Upper lobe of left lung (tissue), 6 donors: ENCODE measurements around the gene SYT12. TPM values are rescaled to one million over a fixed set of nuclear protein-coding genes. Genes with fewer than 3 reads are reported as not detected.

ENCODE experiments used
- ATAC-seq, 2 donors: fragments of 200-7000 bp; cut with Tn5 transposase; one replicate each; pipeline ENCODE4 v1.9.1; 2022; ENCODE audit warnings: mild to moderate bottlenecking in 2 of 2, moderate library complexity in 2 of 2; ENCODE audit not compliant: low FRiP score in 2 of 2
- DNase-seq, 2 donors: peaks; one replicate each; pipeline ENCODE4 v3.0.0-alpha.2; 2019 to 2020
- H3K27ac ChIP-seq, 4 donors: fragments of 200-600 bp; sonication (generic); one replicate each; pipeline ENCODE4 v1.5.1; 2016 to 2019
- H3K27me3 ChIP-seq, 4 donors: fragments of 200-600 bp; sonication (generic); one replicate each; pipeline ENCODE4 v1.5.1; 2017 to 2019
- H3K36me3 ChIP-seq, 4 donors: fragments of 200-600 bp; sonication (generic); one replicate each; pipeline ENCODE4 v1.5.1; 2016 to 2019
- H3K4me1 ChIP-seq, 4 donors: fragments of 200-600 bp; sonication (generic); one replicate each; pipeline ENCODE4 v1.5.1; 2018 to 2019
- H3K4me3 ChIP-seq, 4 donors: fragments of 200-600 bp; sonication (generic); one replicate each; pipeline ENCODE4 v1.5.1; 2017 to 2019; ENCODE audit warnings: mild to moderate bottlenecking in 2 of 4, moderate library complexity in 1 of 4
- H3K9me3 ChIP-seq, 4 donors: fragments of 200-600 bp; sonication (generic); one replicate each; pipeline ENCODE4 v1.5.1; 2018 to 2019
- EP300 ChIP-seq, 4 donors: sonication (generic); formaldehyde crosslinking; IDR thresholded peaks; one replicate each; pipeline ENCODE4 v1.5.1; 2017; ENCODE audit warnings: antibody characterized with exemption in 4 of 4, control low read depth in 2 of 4
- POLR2A ChIP-seq, 4 donors: fragments of 450-650 bp; IDR thresholded peaks; one replicate each; pipeline ENCODE4 v1.5.1; 2016 to 2017; ENCODE audit warnings: antibody characterized with exemption in 4 of 4, mild to moderate bottlenecking in 2 of 4
- POLR2AphosphoS5 ChIP-seq, 2 donors: sonication (generic); formaldehyde crosslinking; IDR thresholded peaks; one replicate each; pipeline ENCODE4 v1.5.1; 2017; ENCODE audit warnings: antibody characterized with exemption in 2 of 2
- WGBS, 2 donors: methylation state at CpG; one replicate each; pipeline ENCODE4 v1.1.5; 2017 to 2018; 5-methylcytosine and 5-hydroxymethylcytosine counted together
- total RNA-seq, 6 donors: library from RNA; depleted of rRNA in 4 of 6; stranded (reverse); fragments of >200 nt in 4 of 6; gene quantifications; one replicate each; pipeline versions ENCODE4 v1.1.0 to v1.2.1, GENCODE V29; 2016 to 2021
- TF ChIP-seq, protein P1 (sequence below), 6 experiments: fragments of 450-650 bp in 4 of 6; fragments of 200-600 bp in 2 of 6; sonication (generic) in 2 of 6; IDR thresholded peaks; one replicate each; pipeline ENCODE4 v1.5.1; 2016 to 2019; ENCODE audit warnings: antibody characterized with exemption in 6 of 6
- donor health status: DM: no; HTN: no; CAD: no; lungs with moderate emphysema.
- donor health status: DM: no; HTN: yes; CAD: no; lungs with severe emphysema.

Gene SYT12
- total RNA-seq, 6 donors from 2014 or later: 0.14 to 0.24 (median 0.15) TPM; not detected in 3

DNA sequence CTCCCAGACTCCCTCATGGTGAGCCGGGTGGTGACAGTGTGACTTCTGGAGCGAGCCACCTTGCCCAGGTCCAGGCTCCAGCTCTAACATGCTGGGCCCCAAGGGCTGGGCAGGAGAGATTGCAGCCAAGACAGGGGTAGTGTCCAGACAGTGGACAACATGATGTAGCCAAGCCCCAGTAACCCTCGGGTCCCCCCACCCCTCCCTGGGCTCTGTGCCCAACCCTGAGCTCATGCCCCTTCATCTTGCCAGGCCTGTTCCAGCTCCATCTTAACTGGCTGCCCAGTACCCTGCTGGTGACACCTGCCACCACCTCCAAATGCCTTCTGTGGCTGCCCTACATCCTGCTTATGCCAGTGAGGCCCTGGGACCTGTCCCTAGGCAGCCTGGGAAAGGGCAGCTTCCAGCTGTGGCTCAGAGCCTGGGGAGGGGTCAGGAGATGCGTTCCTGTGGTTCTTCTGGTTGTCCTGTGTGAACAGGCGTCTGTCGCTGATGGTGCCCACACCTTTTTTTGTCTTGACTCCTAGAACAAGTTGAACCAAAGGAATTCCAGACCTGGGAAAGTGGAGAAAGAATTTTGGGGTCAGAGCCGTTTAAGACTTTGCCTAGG lies 12.5 kb upstream of the SYT12 start:
- peak in 1 of 2 donors; percentile 27 for DNase-seq
- ATAC-seq: no peak
- Histone ChIP-seq H3K27ac (no peak overlapping the region), H3K27me3 (no peaks in the 10 kb centered on the region), H3K4me3 (no peak overlapping the region), H3K36me3 (no peaks in the 10 kb centered on the region), H3K4me1 (no peaks in the 10 kb centered on the region), H3K9me3 (no peaks in the 10 kb centered on the region)
- WGBS, 2 donors: 79 to 84% methylated on average over 6 to 7 of the region's 7 CpGs
- TF ChIP-seq EP300 (IDR thresholded peaks at IDR 0.05): no peak
- no peak for TF ChIP-seq POLR2AphosphoS5 (IDR thresholded peaks at IDR 0.05)
- TF ChIP-seq, protein P1, sequence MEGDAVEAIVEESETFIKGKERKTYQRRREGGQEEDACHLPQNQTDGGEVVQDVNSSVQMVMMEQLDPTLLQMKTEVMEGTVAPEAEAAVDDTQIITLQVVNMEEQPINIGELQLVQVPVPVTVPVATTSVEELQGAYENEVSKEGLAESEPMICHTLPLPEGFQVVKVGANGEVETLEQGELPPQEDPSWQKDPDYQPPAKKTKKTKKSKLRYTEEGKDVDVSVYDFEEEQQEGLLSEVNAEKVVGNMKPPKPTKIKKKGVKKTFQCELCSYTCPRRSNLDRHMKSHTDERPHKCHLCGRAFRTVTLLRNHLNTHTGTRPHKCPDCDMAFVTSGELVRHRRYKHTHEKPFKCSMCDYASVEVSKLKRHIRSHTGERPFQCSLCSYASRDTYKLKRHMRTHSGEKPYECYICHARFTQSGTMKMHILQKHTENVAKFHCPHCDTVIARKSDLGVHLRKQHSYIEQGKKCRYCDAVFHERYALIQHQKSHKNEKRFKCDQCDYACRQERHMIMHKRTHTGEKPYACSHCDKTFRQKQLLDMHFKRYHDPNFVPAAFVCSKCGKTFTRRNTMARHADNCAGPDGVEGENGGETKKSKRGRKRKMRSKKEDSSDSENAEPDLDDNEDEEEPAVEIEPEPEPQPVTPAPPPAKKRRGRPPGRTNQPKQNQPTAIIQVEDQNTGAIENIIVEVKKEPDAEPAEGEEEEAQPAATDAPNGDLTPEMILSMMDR (IDR thresholded peaks at IDR 0.05): no peak
- TF ChIP-seq POLR2A (IDR thresholded peaks at IDR 0.05): no peak

DNA sequence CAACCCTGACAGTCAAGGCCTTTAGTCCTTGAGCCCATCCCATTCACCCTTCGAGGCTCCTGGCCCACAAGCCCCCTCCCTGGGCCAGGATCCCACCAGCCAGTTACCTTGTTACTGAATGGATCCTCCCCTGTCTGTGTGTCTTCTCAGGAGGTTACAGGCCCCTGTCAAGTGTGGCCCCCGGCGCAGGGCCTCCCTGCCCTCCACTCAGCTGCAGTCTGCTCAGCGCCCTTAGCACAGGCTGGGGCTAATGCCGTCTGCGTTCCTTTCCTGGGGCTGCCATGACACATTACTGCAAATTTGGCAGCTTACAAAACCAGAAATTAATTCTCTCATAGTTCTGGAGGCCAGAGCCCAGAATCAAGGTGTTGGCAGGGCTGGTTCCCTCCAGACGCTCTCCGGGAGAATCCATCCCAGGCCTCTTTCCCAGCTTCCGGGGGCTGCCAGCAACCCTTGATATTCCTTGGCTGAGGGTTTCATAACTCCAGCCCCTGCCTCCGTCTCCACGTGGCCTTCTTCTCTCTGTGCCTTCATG lies 9.4 kb upstream of the SYT12 start:
- no peak overlapping the region for H3K4me3 ChIP-seq
- H3K27me3 ChIP-seq: no peaks in the 10 kb centered on the region
- ATAC-seq: no peak
- no peak for TF ChIP-seq POLR2AphosphoS5 (IDR thresholded peaks at IDR 0.05)
- TF ChIP-seq, protein P1 (IDR thresholded peaks at IDR 0.05): no peak
- no peak for TF ChIP-seq POLR2A (IDR thresholded peaks at IDR 0.05)
- no peak for TF ChIP-seq EP300 (IDR thresholded peaks at IDR 0.05)
- WGBS, 2 donors: 88 to 94% methylated on average over 11 of the region's 11 CpGs
- no peaks in the 10 kb centered on the region for H3K4me1 ChIP-seq
- DNase-seq: peak in 1 of 2 donors; percentile 54
- no peaks in the 10 kb centered on the region for H3K36me3 ChIP-seq
- H3K9me3 ChIP-seq: no peaks in the 10 kb centered on the region
- no peak overlapping the region for H3K27ac ChIP-seq

DNA sequence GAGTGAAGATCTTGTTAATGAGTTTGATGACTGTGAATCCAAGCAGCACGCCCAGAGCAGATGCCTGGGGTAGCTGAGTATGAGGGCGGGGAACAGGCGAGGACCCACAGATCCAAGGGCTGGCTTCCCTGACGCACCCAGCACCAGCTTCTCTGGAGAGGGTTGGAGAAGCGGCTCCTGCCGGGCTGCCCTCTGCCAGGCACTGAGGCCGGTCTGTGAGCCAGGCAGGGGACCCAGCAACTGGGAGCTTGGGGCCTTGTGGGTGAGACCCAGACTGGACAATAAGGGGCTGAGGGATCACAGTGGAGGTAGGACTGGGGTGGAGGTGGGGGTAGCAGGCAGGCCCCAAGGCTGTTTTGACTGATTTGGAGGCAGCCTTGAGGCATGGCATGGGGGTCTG lies 8.6 kb upstream of the SYT12 start:
- H3K27ac ChIP-seq: no peak overlapping the region
- H3K4me1 ChIP-seq: no peaks in the 10 kb centered on the region
- no peaks in the 10 kb centered on the region for H3K27me3 ChIP-seq
- TF ChIP-seq, protein P1 (IDR thresholded peaks at IDR 0.05): no peak
- TF ChIP-seq POLR2A (IDR thresholded peaks at IDR 0.05) (no peak), EP300 (IDR thresholded peaks at IDR 0.05) (no peak), POLR2AphosphoS5 (IDR thresholded peaks at IDR 0.05) (no peak)
- WGBS, 2 donors: 97 to 100% methylated on average over 3 to 7 of the region's 7 CpGs
- H3K9me3 ChIP-seq: no peaks in the 10 kb centered on the region
- ATAC-seq (no peak), DNase-seq (peak in 1 of 2 donors; percentile 60)
- no peak overlapping the region for H3K4me3 ChIP-seq
- H3K36me3 ChIP-seq: no peaks in the 10 kb centered on the region

DNA sequence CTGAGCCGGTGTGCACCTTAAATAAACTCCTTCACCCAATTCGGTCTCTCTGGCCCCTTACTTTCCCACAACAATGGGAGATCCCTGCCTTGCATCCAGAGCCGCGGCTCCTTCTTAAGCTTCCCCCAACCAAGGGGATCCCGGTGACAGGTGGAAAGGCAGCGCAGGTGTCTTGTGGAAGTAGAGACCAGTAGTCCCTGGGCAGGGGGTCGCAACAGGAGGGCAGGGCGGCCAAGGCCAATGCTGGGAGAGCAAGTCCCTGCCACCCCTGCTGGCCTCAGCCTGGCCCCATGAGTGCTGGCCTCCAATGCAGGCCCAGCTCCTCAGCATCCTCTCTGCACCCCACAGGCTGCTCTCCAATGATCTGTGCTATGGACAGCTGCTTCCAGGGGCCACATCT lies 7.9 kb upstream of the SYT12 start:
- H3K4me3 ChIP-seq: no peak overlapping the region
- no peaks in the 10 kb centered on the region for H3K27me3 ChIP-seq
- ATAC-seq: no peak
- TF ChIP-seq EP300 (IDR thresholded peaks at IDR 0.05): no peak
- TF ChIP-seq POLR2AphosphoS5 (IDR thresholded peaks at IDR 0.05): no peak
- TF ChIP-seq, protein P1 (IDR thresholded peaks at IDR 0.05): no peak
- TF ChIP-seq POLR2A (IDR thresholded peaks at IDR 0.05): no peak
- H3K4me1 ChIP-seq: no peaks in the 10 kb centered on the region
- no peak overlapping the region for H3K27ac ChIP-seq
- H3K36me3 ChIP-seq: no peaks in the 10 kb centered on the region
- no peaks in the 10 kb centered on the region for H3K9me3 ChIP-seq
- 83 to 98% methylated on average over 7 to 8 of the region's 8 CpGs for WGBS, 2 donors
- DNase-seq: no peak

DNA sequence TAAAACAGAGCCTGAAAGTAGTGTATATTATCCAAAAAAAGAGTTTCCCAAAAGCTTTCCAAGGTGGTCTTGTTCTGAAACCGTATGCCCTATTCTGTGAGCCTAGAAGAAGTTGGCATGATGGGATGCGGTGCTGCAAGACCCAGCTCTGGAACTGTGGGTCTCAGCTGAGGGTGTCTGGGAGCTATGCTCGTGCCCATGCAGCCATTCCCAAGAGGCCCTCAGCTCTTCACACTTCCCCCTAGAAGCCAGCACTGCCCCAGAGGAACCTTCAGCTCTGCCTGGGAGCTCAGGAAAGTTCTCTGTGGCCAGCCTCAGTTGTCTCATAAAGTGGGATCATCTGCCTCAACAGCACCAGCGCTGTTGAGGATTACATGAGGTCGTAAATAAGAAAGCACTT lies 6.4 kb upstream of the SYT12 start:
- Histone ChIP-seq H3K27ac (no peak overlapping the region), H3K4me1 (no peaks in the 10 kb centered on the region), H3K4me3 (no peak overlapping the region), H3K27me3 (no peaks in the 10 kb centered on the region), H3K9me3 (no peaks in the 10 kb centered on the region), H3K36me3 (no peaks in the 10 kb centered on the region)
- DNase-seq: no peak
- ATAC-seq: no peak
- TF ChIP-seq POLR2A (IDR thresholded peaks at IDR 0.05) (no peak), EP300 (IDR thresholded peaks at IDR 0.05) (no peak), POLR2AphosphoS5 (IDR thresholded peaks at IDR 0.05) (no peak)
- TF ChIP-seq, protein P1 (IDR thresholded peaks at IDR 0.05): no peak
- WGBS, 2 donors: 84 to 90% methylated on average over 5 of the region's 5 CpGs
